ENCODE data around the gene LRCH1.

The LRCH1 gene

DNA sequence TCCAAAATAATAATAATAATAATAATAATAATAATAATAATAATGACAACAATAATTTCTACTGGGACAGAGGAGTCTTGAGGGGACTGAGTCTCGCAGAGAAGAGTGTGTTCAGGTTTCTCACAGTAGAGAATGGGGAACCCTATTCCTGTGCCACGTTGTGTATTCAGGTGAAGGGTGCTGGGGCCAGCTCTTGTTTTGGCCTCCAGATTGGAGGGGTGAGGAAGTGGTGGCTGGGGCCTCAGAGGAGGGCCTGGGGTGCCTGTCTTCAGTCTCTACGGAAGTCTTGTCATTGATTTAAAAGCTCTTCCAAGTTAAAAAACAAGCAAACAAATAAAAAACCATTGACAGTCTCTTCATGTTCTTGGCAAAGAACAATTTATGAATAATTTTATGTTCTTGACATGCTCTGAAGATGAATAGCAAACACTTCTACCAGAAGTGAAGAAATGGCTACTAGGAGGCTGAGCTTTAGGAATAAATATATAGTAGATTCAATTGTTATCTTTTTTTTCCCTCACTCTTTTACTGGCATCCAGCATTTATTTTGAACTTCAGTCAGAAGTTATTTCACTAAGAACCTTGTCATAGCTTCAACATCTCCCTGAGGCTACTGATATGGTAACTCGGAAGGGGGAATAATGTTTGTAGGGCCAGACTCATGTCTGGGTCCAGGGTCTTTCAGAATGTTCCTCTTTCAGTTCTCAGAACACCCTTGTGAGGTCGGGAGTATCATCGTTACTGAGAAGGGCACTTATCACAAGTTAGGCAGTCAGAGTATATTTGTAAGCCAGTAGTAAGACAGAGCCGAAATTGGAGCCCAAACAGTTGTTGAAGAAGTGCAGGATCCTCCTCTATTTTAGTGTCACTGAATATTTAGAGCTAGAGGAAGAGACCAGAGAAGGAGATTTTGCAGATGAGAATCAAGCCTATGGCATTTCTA, 13.1 kb downstream of the LRCH1 start:
- no peak for DNase-seq

DNA sequence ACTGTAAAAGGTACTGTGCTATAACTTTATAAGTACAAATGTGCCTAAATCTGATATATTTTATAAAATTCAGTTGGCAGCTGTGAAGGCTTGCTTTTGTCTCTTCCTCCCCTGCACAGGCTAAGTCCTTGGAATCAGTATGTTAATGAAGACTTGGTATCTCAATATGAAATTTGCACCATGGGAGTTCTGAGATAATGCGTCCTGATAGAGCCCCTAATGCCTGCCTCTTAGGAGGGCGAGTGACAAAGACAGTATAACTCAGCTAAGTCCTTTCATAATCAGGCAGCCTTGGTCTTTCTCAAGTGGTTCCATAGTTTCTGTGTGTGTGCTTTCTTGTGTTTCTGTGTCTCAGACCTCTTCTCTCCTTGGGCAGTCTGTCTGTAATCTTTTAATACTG, 14.7 kb downstream of the LRCH1 start:
- DNase-seq: peak in 1 of 2 experiments; percentile 32

DNA sequence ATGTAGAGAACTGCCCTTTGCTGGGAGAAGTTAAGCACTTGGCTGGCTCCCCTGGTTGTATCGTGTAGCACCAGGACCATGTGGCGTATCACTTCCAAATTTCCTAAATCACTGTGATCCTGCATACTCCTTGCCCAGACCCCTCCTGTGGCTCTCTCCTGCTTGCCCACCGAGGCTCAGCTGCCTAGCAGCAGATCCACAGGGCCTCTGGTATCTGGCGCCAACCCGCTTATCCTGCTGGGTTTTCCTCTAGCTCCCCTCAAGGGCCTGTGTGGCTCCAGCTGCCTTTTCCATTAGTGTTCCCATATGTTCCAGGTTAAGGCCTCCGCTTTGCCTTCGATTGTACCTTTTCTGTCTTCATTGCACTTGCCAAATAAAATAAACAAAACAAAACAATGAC, 16.5 kb downstream of the LRCH1 start:
- DNase-seq: peak; percentile 86 to 93

DNA sequence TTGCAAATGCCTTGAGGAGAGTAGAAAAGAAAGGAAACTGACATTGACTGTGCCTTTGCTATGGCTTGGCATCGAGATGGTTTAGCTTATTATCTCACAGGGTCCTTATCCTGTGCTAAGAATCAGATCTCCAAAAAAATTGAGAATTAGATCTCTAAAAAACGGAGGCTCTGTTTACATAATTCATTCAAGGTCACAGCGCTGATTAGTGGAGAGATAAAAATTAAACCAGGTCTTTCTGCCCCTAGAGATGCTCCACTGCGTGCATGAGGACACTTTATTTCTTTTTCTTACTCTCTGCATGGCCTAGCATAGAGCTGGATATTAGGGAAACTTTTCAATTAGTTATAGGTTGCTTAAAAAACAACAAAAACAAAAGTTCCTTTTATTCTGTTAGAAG, 17.3 kb downstream of the LRCH1 start:
- DNase-seq: no peak

DNA sequence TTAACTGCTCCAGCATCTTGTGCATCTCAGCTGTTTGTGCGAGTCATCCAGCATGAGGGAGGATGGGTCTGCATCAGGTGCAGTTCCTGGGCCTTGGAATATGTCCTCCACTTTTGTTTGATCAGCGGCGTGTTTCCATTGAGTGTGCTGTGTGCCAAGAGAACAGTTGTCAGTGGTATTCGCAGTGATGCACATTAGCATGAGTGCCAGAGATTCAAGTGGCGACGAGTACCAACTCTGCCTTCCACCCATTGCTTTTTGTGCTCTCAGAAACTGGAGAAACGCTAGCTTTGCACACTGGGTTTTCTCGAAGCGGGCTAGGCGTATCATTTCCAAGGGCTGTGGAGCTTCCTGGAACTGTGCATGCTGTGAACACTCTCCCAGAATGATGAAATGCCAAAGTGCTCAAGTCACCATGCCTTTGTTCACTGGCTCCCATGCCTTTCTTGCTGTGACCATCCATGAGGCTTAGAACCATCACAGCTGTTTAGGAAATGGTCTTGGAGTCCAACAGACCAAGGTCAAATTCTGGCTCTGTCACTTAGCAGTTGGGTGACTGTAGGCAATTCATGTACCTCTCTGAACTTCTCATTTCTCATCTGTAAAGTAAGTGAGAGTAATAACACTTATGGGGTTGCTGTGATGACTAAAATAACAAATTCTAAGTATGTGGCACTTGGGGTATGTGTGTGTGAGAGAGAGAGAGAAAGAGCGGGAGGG, 18.4 kb downstream of the LRCH1 start:
- DNase-seq: peak; percentile 32 to 47

DNA sequence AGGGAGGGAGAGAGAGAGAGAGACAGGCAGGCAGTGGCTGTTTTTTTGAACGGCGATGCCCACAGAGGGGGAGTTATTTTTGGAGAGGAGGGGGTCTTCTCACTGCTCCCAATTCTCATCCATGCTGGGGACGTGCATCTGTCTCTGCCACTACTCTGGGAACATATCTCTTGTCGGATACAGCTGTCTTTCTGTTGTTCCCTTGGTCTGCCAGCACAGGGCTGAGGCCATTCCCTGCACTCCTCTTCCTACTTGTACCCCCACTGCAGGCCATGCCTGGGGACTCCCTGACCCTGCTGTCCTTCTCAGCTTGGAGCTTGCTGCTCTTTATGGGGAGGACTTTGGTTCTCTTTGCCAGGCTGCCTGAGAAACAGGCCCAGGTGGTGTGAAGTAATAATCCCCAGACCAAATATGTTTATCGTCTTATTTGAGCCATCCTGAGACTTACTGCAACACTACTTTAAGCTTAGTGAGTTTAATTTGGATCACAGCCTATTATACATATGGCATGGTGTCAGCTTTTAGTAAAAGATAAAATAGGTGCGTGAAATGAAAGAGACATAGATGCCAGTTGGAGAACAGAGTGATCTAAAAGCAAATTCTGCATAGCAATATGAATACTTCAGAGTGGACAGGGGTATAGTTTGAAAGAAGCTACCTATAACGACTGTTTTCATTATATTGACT, 19.1 kb downstream of the LRCH1 start:
- peak; percentile 85 to 94 for DNase-seq

DNA sequence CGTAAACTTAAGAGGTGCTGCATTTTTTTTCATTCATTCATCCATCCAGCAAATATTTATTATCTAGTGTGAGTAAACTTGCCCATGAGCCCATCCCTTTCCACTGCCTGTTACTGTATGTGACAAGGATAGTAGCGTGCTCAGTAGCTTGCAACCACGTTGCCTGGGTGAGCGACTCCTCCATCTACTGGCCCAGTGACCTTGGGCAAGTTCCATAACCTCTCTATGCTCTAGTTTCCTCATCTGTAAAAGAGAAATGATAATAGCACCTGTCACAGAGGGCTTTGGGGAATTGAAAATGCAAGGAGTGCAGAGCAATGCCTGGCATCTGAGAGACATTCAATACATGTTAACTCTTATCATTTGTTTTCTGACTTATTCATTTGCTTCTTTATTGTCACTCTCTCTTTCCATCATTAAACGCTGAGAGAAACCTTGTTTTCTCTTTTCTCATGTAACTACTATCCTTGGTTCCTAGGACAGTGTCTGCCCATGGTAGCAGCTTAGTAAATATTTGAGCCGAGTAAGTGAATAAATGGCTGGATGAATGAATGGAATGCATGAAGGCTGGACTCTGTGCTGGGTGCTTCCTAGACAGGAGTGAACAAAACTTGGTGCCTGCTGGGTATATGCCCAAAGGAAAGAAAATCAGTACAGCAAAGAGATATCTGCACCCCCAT, 19.9 kb downstream of the LRCH1 start:
- DNase-seq: peak in 1 of 2 experiments; percentile 25

DNA sequence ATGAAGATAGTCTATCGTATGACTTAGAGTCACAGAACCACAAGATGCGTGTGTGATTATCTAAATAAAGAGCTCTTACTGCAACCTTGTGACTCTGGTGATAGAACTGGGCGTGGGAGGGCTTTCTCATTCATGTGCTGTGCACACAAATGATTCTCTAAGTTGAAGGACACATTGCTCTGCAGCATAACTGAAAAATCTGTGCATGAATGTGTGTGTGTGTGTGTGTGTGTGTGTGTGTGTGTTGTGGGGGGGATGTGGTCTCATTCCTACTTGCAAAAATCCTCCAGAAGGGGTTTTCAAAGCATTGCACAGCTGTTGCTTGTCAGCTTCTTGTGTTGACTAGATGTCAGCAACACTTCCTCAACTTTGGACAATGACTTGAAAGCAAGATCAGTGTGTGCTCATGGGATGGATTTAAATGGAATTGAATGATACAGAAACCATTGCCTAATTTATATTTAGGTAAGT, 22.4 kb downstream of the LRCH1 start:
- peak in 1 of 2 experiments; percentile 11 for DNase-seq

DNA sequence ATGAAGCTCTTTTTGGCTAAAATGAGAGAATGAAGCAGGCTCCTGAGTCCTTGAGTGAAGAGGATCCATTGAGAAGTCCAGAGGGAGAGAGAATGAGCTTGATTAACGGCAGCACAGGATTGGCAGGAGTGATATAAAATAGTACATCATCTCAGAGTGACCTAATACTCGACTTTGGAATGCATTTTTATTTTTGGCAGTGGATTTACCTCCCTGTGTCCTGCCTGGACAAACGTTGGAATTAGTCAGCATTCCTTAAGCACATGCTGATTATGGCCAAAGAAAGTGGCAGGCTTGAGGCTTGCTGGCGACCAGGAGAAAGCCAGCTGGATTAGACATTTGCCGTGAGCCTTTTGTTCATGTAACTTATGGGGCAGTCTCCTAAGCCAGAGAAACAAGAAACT, 22.9 kb downstream of the LRCH1 start:
- DNase-seq: no peak

DNA sequence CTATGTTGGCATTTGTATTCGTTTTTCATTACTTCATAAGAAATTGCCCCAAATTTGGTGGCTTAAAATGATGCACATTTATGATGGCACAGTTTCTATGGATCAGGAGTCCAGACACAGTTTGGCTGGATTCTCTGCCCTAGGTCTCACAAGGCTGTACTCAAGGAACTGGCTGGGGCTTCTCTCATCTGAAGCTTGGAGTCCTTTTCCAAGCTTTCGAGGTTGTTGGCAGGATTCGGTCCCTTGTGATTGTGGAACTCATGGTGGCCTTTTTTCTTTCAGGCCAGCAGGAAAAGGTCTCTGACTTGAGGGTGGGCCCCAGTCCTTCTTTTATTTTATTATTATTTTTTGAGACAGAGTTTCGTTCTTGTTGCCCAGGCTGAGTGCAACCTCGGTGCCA, 23.8 kb downstream of the LRCH1 start:
- no peak for DNase-seq

DNA sequence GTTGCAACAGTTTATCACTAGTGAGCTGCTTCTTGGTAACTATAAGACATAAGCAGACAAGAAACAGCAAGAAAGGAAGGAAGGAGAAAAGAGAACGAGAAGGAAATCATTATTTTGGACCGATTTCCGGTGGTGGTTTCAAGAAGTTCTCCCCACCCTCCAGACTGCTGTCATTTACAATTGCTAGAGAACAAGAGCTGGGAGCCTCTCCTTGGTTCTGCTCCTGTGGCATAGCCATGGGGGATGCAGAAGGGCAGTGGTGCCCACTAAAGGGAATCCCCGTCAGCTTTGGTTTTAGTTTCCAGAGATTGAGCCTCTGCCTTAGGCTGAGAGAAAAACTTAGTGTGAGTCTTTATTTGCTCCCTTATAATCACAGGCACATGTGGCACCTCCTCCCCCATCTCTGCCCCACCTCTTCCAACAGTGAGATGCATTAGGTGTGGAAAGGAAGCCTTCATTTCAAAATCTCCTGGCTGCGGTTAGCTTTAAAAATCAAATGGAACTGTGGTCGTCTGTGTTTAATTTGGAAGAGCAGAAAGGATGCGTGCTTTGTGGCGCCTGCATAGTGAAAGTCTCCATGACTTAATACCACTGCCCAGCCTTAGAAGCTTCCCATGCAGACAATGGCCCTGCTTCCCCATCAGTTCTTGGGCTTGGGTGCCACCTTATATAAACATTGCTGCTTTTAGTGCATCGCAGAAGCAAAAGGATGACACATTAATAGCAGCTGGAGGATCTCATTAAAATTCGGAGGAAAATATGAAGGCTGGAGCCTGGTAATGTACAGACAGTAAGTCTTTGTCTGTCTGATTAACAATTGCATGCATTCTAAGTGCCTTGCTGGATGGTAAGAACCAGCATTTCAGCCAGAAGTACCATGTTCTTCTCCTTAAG, 25.0 kb downstream of the LRCH1 start:
- no peak for DNase-seq

DNA sequence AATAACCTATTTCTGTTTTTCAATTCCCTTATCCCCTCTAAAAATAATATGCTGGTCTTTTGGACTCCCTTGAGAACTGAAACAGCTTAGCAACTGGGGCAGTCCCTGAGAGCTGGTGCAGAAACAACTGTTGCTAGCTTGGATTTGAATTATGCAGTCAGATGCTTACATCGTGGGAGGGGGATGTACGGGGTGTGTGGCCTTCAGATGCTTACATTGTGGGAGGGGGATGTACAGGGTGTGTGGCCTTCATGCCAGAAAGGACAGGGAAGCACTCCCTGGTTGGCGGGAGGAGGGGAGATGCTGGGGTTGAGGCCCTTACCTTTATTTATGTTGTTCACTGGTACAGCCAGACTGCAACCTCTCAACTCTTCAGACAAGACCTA, 25.6 kb downstream of the LRCH1 start:
- no peak for DNase-seq

DNA sequence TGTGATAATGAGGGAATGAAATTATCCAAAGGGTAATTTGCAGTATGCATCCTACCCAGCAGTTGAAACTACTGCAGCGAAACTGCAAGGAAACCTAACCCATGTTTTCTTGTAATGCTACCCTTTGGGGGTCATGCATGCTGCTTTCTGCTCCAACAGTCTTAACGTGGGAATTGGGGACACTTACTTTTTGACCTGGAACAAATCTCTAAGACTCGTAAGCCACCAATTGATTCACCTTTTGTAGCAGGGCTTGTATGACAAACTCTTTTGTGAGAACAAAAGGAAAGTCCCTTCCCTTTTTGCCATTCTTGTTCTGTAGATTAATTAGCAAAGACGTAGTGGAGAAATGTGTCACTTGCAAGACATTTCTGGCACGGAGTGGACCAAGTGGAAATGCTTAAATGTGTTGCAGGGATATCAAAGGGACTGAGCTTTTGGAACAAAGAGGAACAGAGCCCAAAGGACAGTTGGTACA, 27.4 kb downstream of the LRCH1 start:
- DNase-seq: no peak

DNA sequence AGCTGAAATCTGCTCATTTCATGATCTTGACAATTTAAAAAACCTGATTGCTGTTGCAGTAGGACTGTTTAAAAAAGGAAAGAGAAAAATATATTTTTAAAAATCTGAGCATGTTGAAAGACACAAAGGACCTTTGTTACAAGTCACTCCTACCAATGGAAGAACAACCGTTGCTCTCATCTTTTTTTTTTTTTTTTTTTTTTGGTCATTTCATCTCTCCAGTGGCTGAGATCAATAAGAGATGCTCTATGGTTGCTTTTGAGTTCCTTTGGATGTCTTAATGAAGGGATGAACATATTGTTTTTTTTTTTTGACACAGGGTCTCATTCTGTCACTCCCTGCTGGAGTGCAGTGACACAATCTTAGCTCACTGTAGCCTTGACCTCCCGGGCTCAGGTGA, 29.2 kb downstream of the LRCH1 start:
- DNase-seq: no peak

DNA sequence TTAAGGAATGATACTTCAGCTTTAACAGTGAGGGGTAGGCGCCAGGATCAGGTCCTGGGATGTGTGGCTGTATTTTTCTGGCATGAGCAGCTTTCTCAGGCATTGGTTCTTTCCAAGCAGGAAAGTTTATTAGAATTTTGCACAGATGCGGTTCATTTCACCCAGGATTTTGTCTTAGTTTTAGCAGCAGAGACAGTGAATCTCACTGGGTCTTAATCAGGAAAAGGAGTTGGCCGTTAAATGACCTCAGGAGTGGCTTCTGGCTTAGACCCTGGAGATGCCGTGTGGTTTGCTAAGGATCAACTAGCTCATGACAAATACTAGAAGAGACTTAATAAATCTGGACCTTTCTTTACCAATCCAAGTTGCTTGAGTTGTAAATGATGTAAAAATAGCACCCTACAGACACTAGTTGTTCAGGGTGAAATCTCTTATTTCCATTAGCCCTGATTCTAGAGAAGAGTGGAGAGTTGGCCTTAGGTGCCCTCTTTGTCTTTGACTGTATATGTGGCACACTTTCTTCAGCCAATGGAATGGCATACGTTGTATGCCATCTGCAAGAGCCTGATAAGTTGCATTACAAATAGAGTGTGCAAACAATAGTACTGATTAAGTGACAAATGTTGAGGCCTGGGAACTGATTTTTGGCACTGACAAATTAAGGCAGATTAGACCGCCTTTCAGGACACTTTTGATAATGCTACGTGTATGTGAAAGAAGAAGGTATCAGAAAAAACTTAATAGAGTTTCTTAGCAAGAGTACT, 34.0 kb downstream of the LRCH1 start:
- DNase-seq: no peak

DNA sequence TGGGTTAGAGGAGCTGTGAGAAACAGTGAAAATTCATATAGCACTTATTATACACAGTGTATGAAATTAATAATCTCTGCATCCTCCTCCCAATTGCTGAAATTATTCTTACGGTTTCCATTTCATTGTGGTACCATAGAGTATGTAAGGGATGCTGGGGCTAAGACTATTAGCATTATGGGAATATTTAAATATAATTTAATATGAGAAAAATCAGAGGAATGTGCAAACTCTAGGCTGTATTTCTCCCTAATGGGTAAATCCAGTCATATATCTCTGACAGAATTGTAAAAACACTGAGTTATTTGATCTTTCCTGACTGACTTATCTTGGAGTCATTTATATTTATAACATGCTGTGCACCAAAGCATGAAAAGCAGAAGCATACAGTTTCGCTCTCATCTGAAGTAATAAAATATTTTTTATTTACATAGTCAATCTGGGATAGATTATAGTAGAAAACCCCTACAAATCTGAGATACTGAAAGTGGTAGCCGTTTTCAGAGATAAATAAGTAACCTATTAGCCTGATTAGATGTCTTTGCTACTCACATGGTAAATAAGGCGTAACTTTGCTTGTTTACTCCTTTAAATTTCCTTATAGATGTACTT, 34.9 kb downstream of the LRCH1 start:
- no peak for DNase-seq

DNA sequence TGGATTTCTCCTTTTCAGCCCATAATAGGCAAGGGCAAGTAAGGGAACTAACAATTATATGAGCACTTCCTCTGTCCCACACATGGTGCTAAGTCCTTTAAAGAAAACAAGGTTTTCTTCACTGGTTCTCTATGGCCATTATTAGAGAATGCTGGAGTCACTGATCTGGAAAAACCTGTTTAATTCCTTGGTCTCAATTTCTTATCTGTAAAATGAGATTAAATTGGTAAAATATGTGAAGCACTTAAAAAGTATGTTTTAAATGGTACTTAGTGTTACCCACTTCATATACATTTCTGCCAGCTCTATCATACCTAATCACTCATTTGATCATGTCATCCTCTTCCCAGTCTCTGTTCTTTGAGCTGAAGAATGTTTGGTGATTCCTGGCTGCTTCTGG, 39.4 kb downstream of the LRCH1 start:
- no peak for DNase-seq

DNA sequence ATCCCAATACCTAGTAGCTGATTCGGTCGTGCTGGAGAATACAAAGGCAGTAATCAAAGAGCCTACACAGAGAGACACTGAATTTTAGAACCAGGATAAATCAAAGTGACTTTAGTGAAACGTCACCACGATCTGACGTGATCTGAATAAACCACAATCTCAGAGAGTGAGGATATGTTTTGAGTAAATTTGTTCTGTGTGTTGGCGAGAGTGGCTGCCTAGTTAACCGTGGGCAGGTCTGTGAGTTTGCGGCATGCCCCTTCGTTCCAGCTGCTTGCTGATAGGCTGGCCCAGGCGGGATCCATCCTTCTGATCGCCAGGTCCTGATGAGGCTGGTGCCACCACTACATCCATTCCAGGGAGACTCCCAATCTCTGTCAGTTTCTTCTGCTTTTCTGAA, 40.4 kb downstream of the LRCH1 start:
- DNase-seq: no peak

DNA sequence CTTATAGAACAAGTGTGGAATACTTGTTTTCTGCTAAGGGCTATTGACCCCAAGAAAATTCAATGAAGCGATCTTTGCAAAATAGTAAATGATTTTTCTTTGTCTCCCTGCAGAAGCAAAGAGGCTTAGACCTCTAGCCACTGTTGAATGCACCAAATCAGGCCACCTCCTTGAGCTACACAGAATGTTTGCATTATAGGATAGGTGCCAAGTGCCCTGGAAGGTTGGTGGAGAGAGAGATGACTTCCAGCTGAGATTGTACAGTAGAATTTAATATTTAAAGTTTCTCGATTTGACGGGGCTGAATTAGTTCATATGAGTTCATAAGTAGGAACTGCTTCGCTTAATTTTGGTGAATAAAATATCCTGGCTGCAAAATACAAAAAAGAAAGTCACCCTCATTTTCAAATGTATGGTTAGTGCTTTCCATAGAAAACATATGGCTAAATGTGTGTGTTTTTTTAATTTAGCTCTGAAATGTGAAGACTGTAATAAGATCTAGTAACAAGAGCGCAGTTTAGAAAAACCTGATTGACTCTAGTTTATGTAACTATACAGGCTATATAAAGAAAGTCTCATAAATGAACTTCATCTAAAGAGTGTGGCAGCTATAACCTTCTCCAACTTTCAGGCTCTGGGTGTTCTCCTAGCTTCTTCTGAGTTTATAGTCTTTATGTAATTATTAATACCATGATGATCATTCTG, 41.6 kb downstream of the LRCH1 start:
- no peak for DNase-seq
